Choroid plexus epithelial cell (primary cell): ENCODE data around the gene SLMAP.

Source experiments
- DNase-seq: peaks from one replicate; pipeline ENCODE4 v3.0.0-alpha.2; 2010; ENCODE audit warnings: low read depth
- H3K4me3 ChIP-seq: 2 replicates; pipeline ENCODE4 v1.5.1; 2011; ENCODE audit warnings: low read depth, mild to moderate bottlenecking, control low read depth, low read length, moderate library complexity
- CTCF ChIP-seq: conservative IDR thresholded peaks from 2 replicates; pipeline ENCODE4 v1.5.1; 2011; ENCODE audit warnings: low read depth, mild to moderate bottlenecking, control low read depth, inconsistent platforms, low read length, moderate library complexity

SLMAP gene

DNA sequence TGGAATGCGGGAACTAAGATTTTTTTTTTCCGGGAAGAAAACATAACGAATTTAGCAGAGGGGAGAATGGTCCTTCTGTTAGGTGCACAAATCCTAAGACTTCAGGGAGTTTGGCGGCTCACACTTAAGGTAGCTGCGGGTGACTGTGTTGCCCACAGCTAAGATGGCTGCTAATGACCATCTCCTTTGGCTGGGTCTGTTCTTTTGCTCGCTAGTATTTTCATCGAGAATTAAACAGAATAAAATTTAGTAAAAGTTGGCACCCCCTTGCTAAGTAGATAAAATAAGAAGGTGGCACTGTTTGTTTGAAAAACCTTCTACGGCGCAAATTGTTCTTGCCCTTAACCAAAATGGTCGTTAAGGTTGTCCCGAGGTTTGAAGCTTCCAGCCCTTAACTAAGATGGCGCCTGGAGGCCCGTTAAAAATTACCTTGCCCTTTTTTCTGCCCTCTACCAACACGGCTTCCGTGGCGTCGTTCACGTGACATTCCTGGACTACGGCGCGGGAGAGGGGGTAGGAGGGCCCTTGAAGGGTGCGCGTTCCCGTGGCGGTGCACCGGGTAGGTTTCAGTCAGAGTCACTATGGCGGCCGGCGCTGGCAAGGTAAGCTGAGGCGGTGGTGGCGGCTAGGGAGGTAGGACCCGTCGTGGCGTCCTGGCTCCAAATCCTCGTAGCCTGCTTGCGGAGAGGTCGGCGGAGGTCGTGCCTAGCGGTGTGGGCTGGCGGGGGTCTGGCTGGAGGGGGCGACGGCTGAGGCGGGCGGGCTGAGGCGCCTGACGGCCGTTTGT, at the start of gene SLMAP:
SLMAP (plus strand) TSS at position 569 of the 787 bp plus-strand sequence. CDS start 1,343 bp downstream, outside the sequence.
- DNase-seq: peak; percentile 98
- no peak for TF ChIP-seq CTCF
- H3K4me3 ChIP-seq: peak within 1 kb of the TSS; percentile 90

DNA sequence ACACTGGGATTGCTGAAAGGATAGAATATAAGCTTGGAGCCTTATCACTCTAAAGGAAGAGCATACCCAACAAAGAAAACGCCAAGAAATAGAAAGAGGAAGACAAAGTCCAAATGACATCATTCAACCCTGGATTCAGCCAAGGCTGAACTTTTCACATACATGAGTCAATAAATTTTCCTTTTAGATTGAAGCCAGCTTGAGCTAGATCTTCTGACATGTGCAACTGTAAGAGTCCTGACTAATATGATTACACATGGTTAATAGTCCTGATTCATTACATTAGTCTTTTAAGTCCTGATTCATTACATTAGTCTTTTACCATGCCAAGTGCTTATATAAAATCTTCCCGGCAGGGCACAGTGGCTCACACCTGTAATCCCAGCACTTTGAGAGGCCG, 49.6 kb upstream of the SLMAP start:
- no peak for TF ChIP-seq CTCF
- DNase-seq: peak; percentile 58
- no peak overlapping the region for H3K4me3 ChIP-seq

GRCh38 chr3:57709031-57709430, 47.1 kb upstream of the SLMAP start:
- TF ChIP-seq CTCF: no peak
- DNase-seq: no peak
- no peak overlapping the region for H3K4me3 ChIP-seq

- TF ChIP-seq CTCF: no peak
- no peak for DNase-seq
- H3K4me3 ChIP-seq: no peak overlapping the region
Observed at GRCh38 chr3:57709559-57709958, 46.5 kb upstream of the SLMAP start.

DNA sequence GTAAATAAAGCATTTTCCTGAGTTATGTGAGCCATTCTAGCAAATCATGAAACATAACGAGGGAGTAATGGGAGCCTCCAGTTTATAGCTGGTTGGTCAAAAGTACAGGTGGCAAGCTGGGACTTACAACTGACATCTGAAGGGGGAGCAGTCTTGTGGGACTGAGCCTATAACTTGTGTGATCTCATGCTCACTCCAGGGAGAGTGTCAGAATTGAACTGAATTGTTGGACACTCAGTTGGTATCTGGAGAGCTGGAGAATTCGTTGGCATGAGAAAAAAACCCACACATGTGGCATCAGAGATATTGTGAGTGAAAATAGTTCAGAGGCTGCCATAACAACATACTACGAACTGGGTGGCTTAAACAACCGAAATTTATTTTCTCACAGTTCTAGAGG, 40.4 kb upstream of the SLMAP start:
- no peak for DNase-seq
- TF ChIP-seq CTCF: no peak
- no peak overlapping the region for H3K4me3 ChIP-seq

DNA sequence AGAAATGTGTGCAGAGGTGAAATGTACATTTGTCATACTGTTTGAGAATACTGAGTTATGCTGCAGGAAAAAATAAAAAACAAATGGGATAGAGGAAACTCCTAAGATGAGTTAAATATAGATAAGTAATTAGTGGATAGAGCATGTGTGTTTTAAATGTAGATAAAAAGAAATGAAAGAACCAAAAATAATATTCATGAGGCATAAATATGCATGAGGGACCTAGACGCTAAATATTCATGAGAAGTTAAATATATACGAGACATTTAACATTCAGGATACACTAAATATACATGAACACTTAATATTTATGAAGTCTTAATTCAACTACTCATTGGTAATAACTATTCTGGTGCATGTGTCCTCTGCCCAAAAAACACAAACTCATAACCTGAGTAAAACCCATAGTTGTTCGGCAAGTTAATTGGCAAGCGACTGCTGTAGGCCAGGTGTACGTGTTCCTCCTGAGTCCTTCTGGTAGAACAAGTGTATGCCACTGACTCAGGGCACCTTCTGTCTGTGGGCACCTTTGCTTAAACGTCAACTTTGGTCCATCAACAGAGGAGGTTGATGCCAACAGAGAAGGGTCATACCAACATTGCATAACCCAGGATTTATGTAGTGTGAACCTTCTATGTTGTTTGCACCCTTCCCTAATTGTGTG, 38.8 kb upstream of the SLMAP start:
- DNase-seq: no peak
- no peak overlapping the region for H3K4me3 ChIP-seq
- no peak for TF ChIP-seq CTCF
